Mesendoderm (in vitro differentiated cells): ENCODE measurements around the gene ZBTB18. TPM values are rescaled to one million over a fixed set of nuclear protein-coding genes. Genes with fewer than 3 reads are reported as not detected.

Experiments
- DNase-seq: peaks from one replicate; pipeline ENCODE4 v3.0.0; 2013
- H2AK5ac ChIP-seq: 2 replicates; pipeline ENCODE4 v1.6.1; 2013; ENCODE audit warnings: low read length, inconsistent platforms
- H2BK120ac ChIP-seq: 2 replicates; pipeline ENCODE4 v1.6.1; 2013; ENCODE audit warnings: low read depth, mild to moderate bottlenecking, low read length, moderate library complexity, mixed read lengths
- H2BK15ac ChIP-seq: replicated peaks from 2 replicates; pipeline ENCODE4 v1.6.1; 2013; ENCODE audit warnings: low read depth, mild to moderate bottlenecking, moderate library complexity
- H2BK5ac ChIP-seq: 2 replicates; pipeline ENCODE4 v1.6.1; 2013; ENCODE audit warnings: low read length, inconsistent platforms
- H3K18ac ChIP-seq: 2 replicates; pipeline ENCODE4 v1.6.1; 2013; ENCODE audit warnings: mild to moderate bottlenecking, low read length, mixed read lengths
- H3K23ac ChIP-seq: one replicate; pipeline ENCODE4 v1.6.1; 2013; ENCODE audit warnings: low read length
- H3K27ac ChIP-seq: 2 replicates; pipeline ENCODE4 v1.5.1; 2013; ENCODE audit warnings: low read depth, mild to moderate bottlenecking, inconsistent platforms, low read length, moderate library complexity
- H3K27me3 ChIP-seq: 2 replicates; pipeline ENCODE4 v1.6.1; 2013; ENCODE audit warnings: low read length, control low read depth, mild to moderate bottlenecking, inconsistent platforms; ENCODE audit not compliant: insufficient read depth, poor library complexity
- H3K36me3 ChIP-seq: 2 replicates; pipeline ENCODE4 v1.6.1; 2013; ENCODE audit warnings: low read length, inconsistent platforms; ENCODE audit not compliant: control insufficient read depth, insufficient read depth
- H3K4ac ChIP-seq: one replicate; pipeline ENCODE4 v1.6.1; 2013; ENCODE audit warnings: low read depth, mild to moderate bottlenecking, low read length, moderate library complexity
- H3K4me1 ChIP-seq: 2 replicates; pipeline ENCODE4 v1.6.1; 2013; ENCODE audit warnings: low read depth, low read length, inconsistent platforms; ENCODE audit not compliant: control insufficient read depth
- H3K4me2 ChIP-seq: 2 replicates; pipeline ENCODE4 v1.6.1; 2013; ENCODE audit warnings: low read length
- H3K4me3 ChIP-seq: 2 replicates; pipeline ENCODE4 v1.5.1; 2013; ENCODE audit warnings: mild to moderate bottlenecking, low read length
- H3K56ac ChIP-seq: one replicate; pipeline ENCODE4 v1.6.1; 2013; ENCODE audit warnings: low read length
- H3K79me1 ChIP-seq: 2 replicates; pipeline ENCODE4 v1.6.1; 2013; ENCODE audit warnings: low read length, inconsistent platforms
- H3K79me2 ChIP-seq: 2 replicates; pipeline ENCODE4 v1.6.1; 2013; ENCODE audit warnings: mild to moderate bottlenecking, low read length; ENCODE audit not compliant: control insufficient read depth, insufficient read depth
- H3K9ac ChIP-seq: 2 replicates; pipeline ENCODE4 v1.6.1; 2013; ENCODE audit warnings: low read length, inconsistent platforms
- H4K5ac ChIP-seq: one replicate; pipeline ENCODE4 v1.6.1; 2013; ENCODE audit warnings: low read length
- H4K8ac ChIP-seq: one replicate; pipeline ENCODE4 v1.6.1; 2013; ENCODE audit warnings: low read depth, mild to moderate bottlenecking, control low read depth, low read length, moderate library complexity
- WGBS: extraction: QIAGEN DNeasy Blood & Tissue Kit; methylation state at CpG from one replicate; pipeline ENCODE4 v1.1.7; 2013; ENCODE audit warnings: low lambda C conversion rate, missing lambda C conversion rate; ENCODE audit not compliant: insufficient coverage; ENCODE audit errors: extremely low coverage; 5-methylcytosine and 5-hydroxymethylcytosine counted together
- polyA plus RNA-seq, 2 experiments: library from polyadenylated mRNA; stranded (reverse); fragments of 200-250 nt; gene quantifications; one replicate each; pipeline ENCODE4 v1.2.3, GENCODE V29; 2013

The ZBTB18 gene
- polyA plus RNA-seq (2013, experiment 1 of 2): 5.9 TPM
- 5.8 TPM for polyA plus RNA-seq (2013, experiment 2 of 2)

GRCh38 chr1:244050835-244051444 lies at the start of gene ZBTB18:
ZBTB18 (plus strand) TSS chr1:244051283; CDS start chr1:244051432, 149 bp downstream.
- Histone ChIP-seq H3K79me2 (peaks cover 31% of the 10 kb centered on the region), H3K9ac (peak within 1 kb of the TSS; percentile 66), H3K27me3 (no peaks in the 10 kb centered on the region), H3K4me2 (peak within 1 kb of the TSS; percentile 52), H3K18ac (no peak within 1 kb of the TSS), H3K23ac (no peak within 1 kb of the TSS), H2BK120ac (no peak within 1 kb of the TSS), H2BK15ac (no peak within 1 kb of the TSS), H3K36me3 (peaks cover 5% of the 10 kb centered on the region), H3K79me1 (peaks cover 14% of the 10 kb centered on the region), H4K8ac (no peak within 1 kb of the TSS), H4K5ac (no peak within 1 kb of the TSS), H2AK5ac (no peak within 1 kb of the TSS), H3K27ac (no peak within 1 kb of the TSS), H3K56ac (peak within 1 kb of the TSS; percentile 58), H3K4me3 (peak within 1 kb of the TSS; percentile 80), H2BK5ac (no peak within 1 kb of the TSS), H3K4me1 (peaks cover 4% of the 10 kb centered on the region), H3K4ac (no peak within 1 kb of the TSS)
- DNase-seq: peak; percentile 78
- no CpG with 5 or more reads among the region's 4 CpGs for WGBS

GRCh38 chr1:244002721-244003120 lies 48.4 kb upstream of the ZBTB18 start:
- H2BK5ac ChIP-seq: no peak overlapping the region
- H3K56ac ChIP-seq: no peak overlapping the region
- H3K79me1 ChIP-seq: no peaks in the 10 kb centered on the region
- no peak overlapping the region for H3K18ac ChIP-seq
- no peak for DNase-seq
- H3K4me1 ChIP-seq: no peaks in the 10 kb centered on the region
- no peak overlapping the region for H2AK5ac ChIP-seq
- H2BK15ac ChIP-seq: no peak overlapping the region
- no peak overlapping the region for H3K4ac ChIP-seq
- H2BK120ac ChIP-seq: no peak overlapping the region
- no peak overlapping the region for H4K5ac ChIP-seq
- no peak overlapping the region for H3K4me2 ChIP-seq
- no peak overlapping the region for H3K9ac ChIP-seq
- H3K79me2 ChIP-seq: no peaks in the 10 kb centered on the region
- no peak overlapping the region for H3K4me3 ChIP-seq
- no peak overlapping the region for H3K23ac ChIP-seq
- no peak overlapping the region for H3K27ac ChIP-seq
- H3K27me3 ChIP-seq: no peaks in the 10 kb centered on the region
- WGBS: no CpG with 5 or more reads among the region's 3 CpGs
- no peaks in the 10 kb centered on the region for H3K36me3 ChIP-seq
- no peak overlapping the region for H4K8ac ChIP-seq

- Histone ChIP-seq H3K36me3 (no peaks in the 10 kb centered on the region), H2BK15ac (no peak overlapping the region), H3K4me2 (no peak overlapping the region), H3K4me1 (no peaks in the 10 kb centered on the region), H2BK120ac (no peak overlapping the region), H3K79me2 (no peaks in the 10 kb centered on the region), H4K5ac (no peak overlapping the region), H2AK5ac (no peak overlapping the region), H3K9ac (no peak overlapping the region), H3K27me3 (no peaks in the 10 kb centered on the region), H3K23ac (no peak overlapping the region), H3K4me3 (no peak overlapping the region), H3K4ac (no peak overlapping the region), H3K79me1 (no peaks in the 10 kb centered on the region), H3K18ac (no peak overlapping the region), H3K27ac (no peak overlapping the region), H4K8ac (no peak overlapping the region), H2BK5ac (no peak overlapping the region), H3K56ac (no peak overlapping the region)
- WGBS: no CpG with 5 or more reads among the region's 3 CpGs
- no peak for DNase-seq
These were observed 45.6 kb upstream of the ZBTB18 start for GRCh38 chr1:244005455-244005854.

GRCh38 chr1:244006381-244006901 lies 44.6 kb upstream of the ZBTB18 start:
- Histone ChIP-seq H3K56ac (no peak overlapping the region), H3K36me3 (no peaks in the 10 kb centered on the region), H4K5ac (no peak overlapping the region), H3K4me1 (no peaks in the 10 kb centered on the region), H3K27me3 (no peaks in the 10 kb centered on the region), H4K8ac (no peak overlapping the region), H3K9ac (no peak overlapping the region), H3K4me3 (no peak overlapping the region), H2BK120ac (no peak overlapping the region), H3K79me1 (no peaks in the 10 kb centered on the region), H2BK5ac (no peak overlapping the region), H3K4me2 (no peak overlapping the region), H3K79me2 (no peaks in the 10 kb centered on the region), H3K18ac (no peak overlapping the region), H2AK5ac (no peak overlapping the region), H3K23ac (no peak overlapping the region), H3K27ac (no peak overlapping the region), H3K4ac (no peak overlapping the region), H2BK15ac (no peak overlapping the region)
- no peak for DNase-seq
- no CpG with 5 or more reads among the region's 3 CpGs for WGBS

GRCh38 chr1:244006961-244007360 lies 44.1 kb upstream of the ZBTB18 start:
- H3K79me1 ChIP-seq: no peaks in the 10 kb centered on the region
- H4K5ac ChIP-seq: no peak overlapping the region
- no peak overlapping the region for H3K56ac ChIP-seq
- no peak overlapping the region for H3K4me3 ChIP-seq
- no peak overlapping the region for H2BK15ac ChIP-seq
- no peaks in the 10 kb centered on the region for H3K4me1 ChIP-seq
- H3K27me3 ChIP-seq: no peaks in the 10 kb centered on the region
- H3K79me2 ChIP-seq: no peaks in the 10 kb centered on the region
- no peak overlapping the region for H3K27ac ChIP-seq
- no peak overlapping the region for H3K23ac ChIP-seq
- no peak overlapping the region for H3K18ac ChIP-seq
- H3K4ac ChIP-seq: no peak overlapping the region
- no peak for DNase-seq
- no peak overlapping the region for H2BK5ac ChIP-seq
- no peak overlapping the region for H4K8ac ChIP-seq
- no CpG with 5 or more reads among the region's 5 CpGs for WGBS
- H2BK120ac ChIP-seq: no peak overlapping the region
- H3K4me2 ChIP-seq: no peak overlapping the region
- no peak overlapping the region for H2AK5ac ChIP-seq
- no peaks in the 10 kb centered on the region for H3K36me3 ChIP-seq
- no peak overlapping the region for H3K9ac ChIP-seq

- no peak overlapping the region for H3K4me2 ChIP-seq
- no peaks in the 10 kb centered on the region for H3K4me1 ChIP-seq
- H3K4ac ChIP-seq: no peak overlapping the region
- no peaks in the 10 kb centered on the region for H3K27me3 ChIP-seq
- peak; percentile 50 for DNase-seq
- no peaks in the 10 kb centered on the region for H3K79me2 ChIP-seq
- H3K36me3 ChIP-seq: no peaks in the 10 kb centered on the region
- no peak overlapping the region for H2BK15ac ChIP-seq
- no peak overlapping the region for H3K56ac ChIP-seq
- H2BK120ac ChIP-seq: no peak overlapping the region
- no peak overlapping the region for H4K5ac ChIP-seq
- no peak overlapping the region for H2AK5ac ChIP-seq
- H3K18ac ChIP-seq: no peak overlapping the region
- H3K27ac ChIP-seq: no peak overlapping the region
- H3K23ac ChIP-seq: no peak overlapping the region
- no CpG with 5 or more reads among the region's 6 CpGs for WGBS
- no peak overlapping the region for H2BK5ac ChIP-seq
- H3K4me3 ChIP-seq: no peak overlapping the region
- no peaks in the 10 kb centered on the region for H3K79me1 ChIP-seq
- H3K9ac ChIP-seq: no peak overlapping the region
- no peak overlapping the region for H4K8ac ChIP-seq
These were observed 40.9 kb upstream of the ZBTB18 start for GRCh38 chr1:244010191-244010590.
